HL-60/S4 treated with retinoic acid at 250 ng/mL for 4 days and 3 days (cell line): Measurements from ENCODE around the gene DNAI1.

Experiments
- in situ Hi-C: fragments of 300-500 bp; cut with MboI; formaldehyde crosslinking; loops from 2 replicates; pipeline ENCODE4 v1.7.0; 2022; ENCODE audit warnings: low sequenced_read_pairs

DNAI1 gene

GRCh38 chr9:34458013-34458958 lies at the start of gene DNAI1, which contains the start of gene FAM219A:
TSS of gene DNAI1 (plus strand) at chr9:34458805. CDS start at chr9:34459006, 201 bp downstream.
TSS of gene FAM219A (minus strand) at chr9:34458570. CDS start at chr9:34458263, 307 bp downstream.
- in situ Hi-C loops, result no loop called here

- in situ Hi-C loops, result no loop called here
Measured at GRCh38 chr9:34409154-34409553, 49.5 kb upstream of the DNAI1 start.

GRCh38 chr9:34412336-34412735 lies 46.3 kb upstream of the DNAI1 start:
- in situ Hi-C loops, result no loop called here

- in situ Hi-C loops, result no loop called here
Measured at GRCh38 chr9:34413231-34413852, 45.3 kb upstream of the DNAI1 start.

DNA sequence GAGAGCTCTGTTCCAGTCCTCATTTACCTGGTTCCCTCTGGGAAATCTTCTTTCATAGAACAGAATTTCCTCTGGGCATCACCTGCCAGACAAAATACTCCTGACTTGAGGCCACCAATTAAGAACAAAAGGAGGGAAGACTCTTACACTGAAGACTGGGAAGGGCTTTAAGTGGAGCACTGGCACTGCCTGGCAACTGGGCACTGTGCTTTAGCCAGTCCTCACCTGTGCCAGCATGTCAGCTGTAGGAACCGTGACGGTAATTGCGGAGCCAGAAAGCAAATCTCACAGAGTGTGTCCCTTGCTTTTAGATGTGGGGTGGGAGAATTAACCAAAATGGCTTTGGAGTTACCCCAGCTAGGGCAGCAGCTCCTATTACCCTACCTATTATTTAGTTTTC lies 40.9 kb upstream of the DNAI1 start:
- in situ Hi-C loops, result no loop called here

DNA sequence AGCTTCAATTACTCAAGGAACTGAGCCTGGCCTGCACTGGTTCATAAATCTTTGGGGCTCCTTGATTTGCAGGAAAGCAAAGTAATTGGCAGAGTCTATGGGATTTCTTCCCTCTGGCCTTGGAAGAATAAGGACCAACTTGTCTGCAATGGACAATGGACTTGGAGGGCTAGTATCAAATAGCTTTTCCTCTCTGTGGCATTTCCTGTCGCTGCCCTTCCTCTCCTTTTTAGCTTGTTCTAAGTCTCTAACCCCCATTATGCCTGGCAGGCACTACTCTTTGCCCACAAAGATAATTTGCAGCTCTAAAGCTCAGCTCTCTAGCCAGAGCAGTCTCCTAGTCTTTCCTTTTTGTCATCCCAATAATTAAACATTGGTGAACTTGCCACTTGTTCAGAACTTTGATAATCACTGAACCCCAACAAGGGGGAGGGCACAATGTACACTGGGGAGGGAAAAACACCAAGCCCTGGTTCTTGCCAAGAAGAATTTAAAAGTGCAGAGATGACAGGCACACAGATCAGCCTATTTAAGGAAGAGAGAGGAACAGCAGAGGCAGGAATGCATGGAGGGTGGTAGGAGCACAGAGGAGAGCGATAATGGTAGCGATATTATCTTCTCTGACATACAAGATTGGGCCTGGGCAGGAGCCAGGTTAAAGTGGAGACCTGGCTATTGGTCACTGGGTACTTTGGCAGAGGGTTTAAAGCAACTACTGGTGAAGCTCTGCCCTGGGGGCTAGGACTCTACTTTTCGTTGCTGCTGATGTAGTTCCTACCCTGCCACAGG lies 38.7 kb upstream of the DNAI1 start:
- in situ Hi-C loops, result no loop called here

DNA sequence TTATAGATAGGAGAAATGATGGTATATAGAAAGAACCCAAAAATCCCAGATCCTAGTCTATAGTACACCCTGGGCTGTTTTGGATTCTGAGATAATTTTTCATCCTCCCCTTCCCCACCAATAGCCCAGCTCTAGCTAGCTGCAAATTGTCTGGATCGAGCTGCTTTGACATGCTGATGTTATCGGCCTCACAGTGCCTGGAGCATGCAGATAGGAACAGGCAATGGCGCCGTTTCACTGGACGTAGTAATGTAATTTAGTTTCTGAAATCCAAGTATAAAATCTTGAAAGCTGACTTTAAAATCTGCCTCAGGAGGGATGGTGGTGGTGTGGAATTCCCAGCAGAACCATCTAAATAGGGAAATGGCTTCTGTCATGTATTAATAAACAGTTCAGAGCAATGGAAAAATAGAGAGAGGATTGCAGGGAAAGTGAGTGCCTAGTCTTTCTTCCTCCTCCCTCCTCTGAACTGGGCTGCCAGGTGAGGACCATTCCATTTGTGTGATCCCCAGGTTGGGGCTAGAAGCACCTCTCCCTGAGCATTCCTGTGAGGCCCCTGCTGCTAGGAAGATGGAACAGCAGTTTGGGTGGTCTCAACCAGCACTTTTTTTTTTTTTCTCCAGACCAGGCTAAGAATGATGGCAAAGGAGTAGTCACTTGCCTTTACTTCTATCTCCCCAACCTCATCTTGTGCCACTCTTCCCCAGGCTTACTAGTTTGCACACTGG lies 32.1 kb upstream of the DNAI1 start:
- in situ Hi-C loops, result loop anchor here (25.0 kb wide), 1 partner anchor 161 kb away; the partner anchor contains the start of gene CNTFR

DNA sequence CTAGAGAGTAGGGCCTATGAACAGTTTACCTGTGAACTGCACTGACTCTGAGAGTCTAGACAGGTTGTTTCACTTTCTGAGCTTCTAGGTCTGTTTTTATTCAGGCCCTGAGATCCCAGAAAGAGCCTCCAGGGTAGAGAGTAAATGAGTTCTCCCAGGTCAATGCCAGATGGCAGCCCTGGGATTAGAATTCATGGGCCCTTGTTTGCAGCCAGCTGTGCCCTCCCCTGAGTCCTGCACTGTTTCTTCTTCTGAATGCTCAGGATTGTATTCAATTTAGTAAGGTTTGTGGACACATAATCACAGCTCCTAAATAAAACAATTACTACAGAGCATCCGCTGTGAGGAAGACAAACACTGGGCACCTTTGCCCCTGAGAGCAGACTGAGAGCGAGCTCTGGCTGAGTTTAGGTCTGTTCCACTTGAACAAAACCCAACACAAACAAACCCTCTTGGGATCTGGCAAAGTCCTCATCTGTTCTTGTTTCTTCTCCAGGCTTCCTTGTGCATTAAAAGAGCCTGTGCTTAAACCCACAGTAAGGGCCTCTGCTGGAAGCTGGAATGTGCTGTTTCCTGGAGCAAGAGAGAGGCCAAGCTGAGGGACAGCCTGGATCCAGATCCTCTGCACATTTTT lies 30.2 kb upstream of the DNAI1 start:
- in situ Hi-C loops, result loop anchor here (25.0 kb wide), 1 partner anchor 159 kb away; the partner anchor contains the start of gene CNTFR

GRCh38 chr9:34430843-34431437 lies 27.7 kb upstream of the DNAI1 start:
- in situ Hi-C loops, result loop anchor here (25.0 kb wide), 1 partner anchor 156 kb away; the partner anchor contains the start of gene CNTFR

DNA sequence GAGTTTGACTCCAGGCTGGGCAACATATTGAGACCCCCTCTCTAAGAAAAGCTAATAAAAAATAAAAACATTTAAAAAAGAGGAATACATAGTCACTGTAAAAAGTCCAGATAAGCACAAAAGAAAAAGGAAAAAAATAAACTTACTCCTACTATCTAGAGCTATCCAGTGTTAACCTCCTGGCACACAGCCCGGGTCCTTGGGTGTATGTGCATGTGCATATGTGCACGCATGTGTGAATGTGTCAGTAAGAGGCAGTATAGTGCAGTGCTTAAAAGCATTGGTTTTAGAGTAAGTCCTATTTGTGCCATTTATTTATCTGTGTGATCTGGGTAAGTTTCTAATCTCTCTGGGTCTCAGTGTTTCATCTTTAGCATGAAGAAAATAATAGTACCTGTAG lies 26.9 kb upstream of the DNAI1 start:
- in situ Hi-C loops, result loop anchor here (25.0 kb wide), 1 partner anchor 156 kb away; the partner anchor contains the start of gene CNTFR

GRCh38 chr9:34437006-34437925 lies 21.3 kb upstream of the DNAI1 start:
- in situ Hi-C loops, result loop anchor here (25.0 kb wide), 1 partner anchor 150 kb away; the partner anchor contains the start of gene CNTFR

- in situ Hi-C loops, result loop anchor here (25.0 kb wide), 1 partner anchor 149 kb away; the partner anchor contains the start of gene CNTFR
Measured at GRCh38 chr9:34437926-34438307, 20.7 kb upstream of the DNAI1 start.

- in situ Hi-C loops, result loop anchor here (25.0 kb wide), 1 partner anchor 149 kb away; the partner anchor contains the start of gene CNTFR
Measured at GRCh38 chr9:34438465-34438864, 20.1 kb upstream of the DNAI1 start.

DNA sequence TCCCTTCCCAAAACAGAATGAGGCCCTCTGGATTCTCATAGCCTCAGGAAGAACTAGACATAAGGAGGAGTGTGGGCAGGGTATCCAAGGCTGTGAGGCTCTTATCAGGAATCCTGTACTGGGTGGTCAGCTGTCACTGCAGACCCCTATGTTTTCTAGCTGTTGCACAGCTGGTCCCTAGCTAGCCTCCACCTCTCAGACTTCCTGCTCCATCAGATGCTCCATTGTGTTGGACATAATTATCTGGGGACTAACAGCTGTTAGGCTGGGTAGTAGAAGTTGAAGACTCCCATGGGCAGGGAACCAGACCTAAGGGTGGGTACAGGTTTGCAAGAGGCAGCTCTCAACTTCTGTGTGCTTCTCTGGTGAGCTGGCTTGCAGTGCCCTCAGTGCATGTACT lies 18.6 kb upstream of the DNAI1 start:
- in situ Hi-C loops, result loop anchor here (25.0 kb wide), 1 partner anchor 147 kb away; the partner anchor contains the start of gene CNTFR

DNA sequence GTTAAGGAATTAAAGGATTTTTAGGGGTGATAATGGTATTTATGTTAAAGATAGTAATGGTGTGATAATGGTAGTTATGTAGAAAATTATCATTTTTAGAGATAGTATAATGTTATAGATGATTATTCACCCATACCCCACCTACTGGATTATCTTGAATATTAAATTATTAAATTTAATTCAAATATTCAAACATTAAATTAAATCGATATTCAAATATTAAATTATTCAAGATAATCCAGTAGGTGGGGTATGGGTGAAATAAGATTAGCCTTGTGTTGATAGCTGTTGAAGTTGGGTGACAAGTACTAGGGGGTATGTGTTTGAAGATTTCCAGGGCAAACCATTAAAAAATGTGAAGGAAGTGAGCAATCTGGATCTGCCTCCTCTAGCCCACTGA lies 15.8 kb upstream of the DNAI1 start:
- in situ Hi-C loops, result loop anchor here (25.0 kb wide), 1 partner anchor 145 kb away; the partner anchor contains the start of gene CNTFR

- in situ Hi-C loops, result loop anchor here (25.0 kb wide), 1 partner anchor 144 kb away; the partner anchor contains the start of gene CNTFR
Measured at GRCh38 chr9:34443533-34443932, 15.1 kb upstream of the DNAI1 start.

GRCh38 chr9:34443976-34444375 lies 14.6 kb upstream of the DNAI1 start:
- in situ Hi-C loops, result loop anchor here (25.0 kb wide), 1 partner anchor 143 kb away; the partner anchor contains the start of gene CNTFR

GRCh38 chr9:34446468-34446891 lies 12.1 kb upstream of the DNAI1 start:
- in situ Hi-C loops, result loop anchor here (25.0 kb wide), 1 partner anchor 141 kb away; the partner anchor contains the start of gene CNTFR
